Activated effector memory CD4-positive, alpha-beta T cell treated with anti-CD3 and anti-CD28 coated beads, Interleukin-2, amount 50 U/mL, for 16 hours (primary cell): ENCODE data around the gene COLQ.
"Not testable (repeated sequence)": the region's sequence is repeated elsewhere in the genome, so short reads cannot be mapped to it uniquely, and the experiment has no call there.

Experiments
- DNase-seq: peaks from one replicate; pipeline ENCODE4 v3.0.0-alpha.2; 2020

COLQ gene

DNA sequence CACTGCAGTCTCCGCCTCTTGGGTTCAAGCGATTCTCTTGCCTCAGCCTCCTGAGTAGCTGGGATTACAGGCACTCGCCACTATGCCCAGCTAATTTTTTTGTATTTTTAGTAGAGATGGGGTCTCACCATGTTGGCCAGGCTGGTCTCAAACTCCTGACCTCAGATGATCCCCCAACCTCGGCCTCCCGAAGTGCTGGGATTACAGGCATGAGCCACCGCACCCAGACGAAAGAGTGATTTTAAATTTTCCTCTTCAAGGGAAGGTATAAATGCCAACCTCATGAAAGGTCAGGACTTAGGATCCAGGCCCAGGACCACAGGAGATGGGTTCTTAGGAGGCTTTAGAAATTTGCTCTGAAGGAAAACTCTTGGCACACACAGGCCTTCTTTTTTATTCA is 110.5 kb downstream of the COLQ start:
- DNase-seq = not testable (repeated sequence)

DNA sequence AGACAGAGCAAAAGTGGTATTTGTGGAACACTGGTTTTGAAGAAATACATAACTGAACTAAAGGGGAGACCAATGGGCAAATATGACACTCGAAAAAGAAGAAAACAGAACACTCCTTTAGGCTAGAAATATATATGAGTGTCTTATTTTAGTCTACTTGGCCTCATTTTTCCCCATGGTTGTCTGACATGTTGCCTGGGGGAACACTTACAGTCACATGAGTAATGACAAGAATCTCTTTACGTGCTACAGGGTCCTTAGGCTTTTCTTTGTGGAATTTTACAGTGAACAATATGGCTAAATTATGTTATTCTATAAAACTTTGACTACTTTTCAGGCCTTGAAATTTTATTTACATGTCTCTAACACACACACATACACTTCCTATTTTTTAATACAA is 111.7 kb downstream of the COLQ start:
- DNase-seq = no peak

- DNase-seq = no peak
These were observed 112.3 kb downstream of the COLQ start for GRCh38 chr3:15409239-15409638.

- no peak for DNase-seq
These were observed 116.0 kb downstream of the COLQ start for GRCh38 chr3:15405448-15406050.

DNA sequence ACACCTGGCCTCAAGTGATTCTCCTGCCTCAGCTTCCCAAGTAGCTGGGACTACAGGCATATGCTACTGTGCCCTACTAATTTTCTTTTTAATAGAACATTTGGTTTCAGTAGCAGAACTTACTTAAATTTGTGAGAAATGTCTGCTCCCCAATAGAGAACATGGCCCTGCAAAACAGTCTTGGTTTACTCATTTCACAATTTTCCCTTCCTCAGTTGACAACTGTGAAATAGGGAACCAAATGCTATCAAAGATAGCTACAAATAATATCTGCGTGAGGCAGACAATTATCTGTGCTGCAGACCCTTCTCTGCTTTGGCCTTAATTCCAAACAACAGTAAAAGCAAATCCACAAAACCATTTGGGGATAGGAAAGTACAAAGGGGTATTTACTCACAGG is 116.7 kb downstream of the COLQ start:
- no peak for DNase-seq

DNA sequence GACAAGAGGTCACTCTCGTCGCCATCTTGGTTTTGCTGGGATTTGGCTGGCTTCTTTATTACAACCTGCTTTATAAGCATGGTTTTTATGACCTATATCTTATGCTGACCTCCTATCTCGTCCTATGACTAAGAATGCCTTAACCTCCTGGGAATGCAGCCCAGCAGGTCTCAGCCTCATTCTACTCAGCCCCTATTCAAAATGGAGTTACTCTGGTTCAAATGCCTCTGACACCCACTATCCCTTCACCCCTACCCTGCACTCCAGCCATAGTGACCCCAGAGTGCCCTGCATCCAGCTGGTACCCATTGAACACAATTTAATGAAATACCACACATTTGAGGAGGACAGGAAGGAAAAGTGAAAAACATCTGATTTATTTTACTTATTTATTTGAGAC is 117.5 kb downstream of the COLQ start:
- DNase-seq = no peak

- no peak for DNase-seq
These were observed 118.0 kb downstream of the COLQ start for GRCh38 chr3:15403495-15403894.

GRCh38 chr3:15401936-15402335 is 119.6 kb downstream of the COLQ start:
- DNase-seq = no peak
